22Rv1 (cell line): Measurements from ENCODE around the gene DCAF11.

Experiments
- ZFX ChIP-seq: fragments of 450-650 bp; IDR thresholded peaks from 2 replicates; pipeline ENCODE4 v1.6.1; 2017; ENCODE audit warnings: antibody characterized with exemption, borderline replicate concordance
- TF ChIP-seq, protein P1 (sequence below): fragments of 450-650 bp; IDR thresholded peaks from 2 replicates; pipeline ENCODE4 v1.5.1; 2017; ENCODE audit warnings: mild to moderate bottlenecking

DNA sequence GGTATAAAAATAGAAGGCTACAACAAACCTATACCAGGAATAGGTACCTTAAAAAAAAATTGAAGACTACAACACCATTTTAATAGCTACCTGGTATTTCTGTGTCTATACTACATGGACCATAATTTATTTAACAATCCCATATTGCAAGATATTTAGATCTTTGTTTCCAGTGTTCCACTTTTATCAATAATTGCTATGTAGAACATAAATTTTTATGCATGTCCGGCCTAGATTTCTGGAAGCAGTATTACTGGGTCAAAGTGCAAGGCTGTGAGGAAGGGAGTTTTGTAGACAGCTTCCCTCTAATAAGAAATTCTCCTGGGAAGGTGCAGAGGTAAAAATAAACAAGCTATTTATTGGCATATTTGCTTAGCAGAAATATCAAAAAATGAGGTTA lies 4.1 kb upstream of the DCAF11 start:
- TF ChIP-seq, protein P1, sequence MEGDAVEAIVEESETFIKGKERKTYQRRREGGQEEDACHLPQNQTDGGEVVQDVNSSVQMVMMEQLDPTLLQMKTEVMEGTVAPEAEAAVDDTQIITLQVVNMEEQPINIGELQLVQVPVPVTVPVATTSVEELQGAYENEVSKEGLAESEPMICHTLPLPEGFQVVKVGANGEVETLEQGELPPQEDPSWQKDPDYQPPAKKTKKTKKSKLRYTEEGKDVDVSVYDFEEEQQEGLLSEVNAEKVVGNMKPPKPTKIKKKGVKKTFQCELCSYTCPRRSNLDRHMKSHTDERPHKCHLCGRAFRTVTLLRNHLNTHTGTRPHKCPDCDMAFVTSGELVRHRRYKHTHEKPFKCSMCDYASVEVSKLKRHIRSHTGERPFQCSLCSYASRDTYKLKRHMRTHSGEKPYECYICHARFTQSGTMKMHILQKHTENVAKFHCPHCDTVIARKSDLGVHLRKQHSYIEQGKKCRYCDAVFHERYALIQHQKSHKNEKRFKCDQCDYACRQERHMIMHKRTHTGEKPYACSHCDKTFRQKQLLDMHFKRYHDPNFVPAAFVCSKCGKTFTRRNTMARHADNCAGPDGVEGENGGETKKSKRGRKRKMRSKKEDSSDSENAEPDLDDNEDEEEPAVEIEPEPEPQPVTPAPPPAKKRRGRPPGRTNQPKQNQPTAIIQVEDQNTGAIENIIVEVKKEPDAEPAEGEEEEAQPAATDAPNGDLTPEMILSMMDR: no peak
- TF ChIP-seq ZFX: no peak
